Neutrophil (primary cell): ENCODE results near the gene NTRK1.

Source experiments
- H3K27ac ChIP-seq: fragments of 200-600 bp; sonication (generic); 2 replicates; pipeline ENCODE4 v1.5.1; 2016; ENCODE audit warnings: mild to moderate bottlenecking, moderate library complexity
- H3K27me3 ChIP-seq: fragments of 200-600 bp; sonication (generic); 2 replicates; pipeline ENCODE4 v1.6.0; 2016; ENCODE audit warnings: mild to moderate bottlenecking
- H3K36me3 ChIP-seq: fragments of 200-600 bp; sonication (generic); 2 replicates; pipeline ENCODE4 v1.5.1; 2017
- H3K4me1 ChIP-seq, 2 experiments: fragments of 200-600 bp in 1 of 2; sonication (generic) in 1 of 2; 1 replicate in 1 of 2; 2 replicates in 1 of 2; pipeline versions ENCODE4 v1.5.1 to v1.6.1; 2013 to 2016; ENCODE audit warnings: low read depth in 1 of 2, low read length in 1 of 2, mild to moderate bottlenecking in 1 of 2, moderate library complexity in 1 of 2; ENCODE audit not compliant: control insufficient read depth in 1 of 2, insufficient read depth in 1 of 2
- H3K4me3 ChIP-seq, 2 experiments: fragments of 200-600 bp in 1 of 2; sonication (generic) in 1 of 2; 1 replicate in 1 of 2; 2 replicates in 1 of 2; pipeline ENCODE4 v1.5.1; 2013 to 2016; ENCODE audit warnings: low read depth in 1 of 2, low read length in 1 of 2, mild to moderate bottlenecking in 1 of 2, moderate library complexity in 1 of 2
- H3K9me3 ChIP-seq: fragments of 200-600 bp; sonication (generic); 2 replicates; pipeline ENCODE4 v1.5.1; 2016
- CTCF ChIP-seq: fragments of 200-600 bp; sonication (generic); IDR thresholded peaks from 2 replicates; pipeline ENCODE4 v1.5.1; 2016; ENCODE audit warnings: antibody characterized with exemption

Gene NTRK1

DNA sequence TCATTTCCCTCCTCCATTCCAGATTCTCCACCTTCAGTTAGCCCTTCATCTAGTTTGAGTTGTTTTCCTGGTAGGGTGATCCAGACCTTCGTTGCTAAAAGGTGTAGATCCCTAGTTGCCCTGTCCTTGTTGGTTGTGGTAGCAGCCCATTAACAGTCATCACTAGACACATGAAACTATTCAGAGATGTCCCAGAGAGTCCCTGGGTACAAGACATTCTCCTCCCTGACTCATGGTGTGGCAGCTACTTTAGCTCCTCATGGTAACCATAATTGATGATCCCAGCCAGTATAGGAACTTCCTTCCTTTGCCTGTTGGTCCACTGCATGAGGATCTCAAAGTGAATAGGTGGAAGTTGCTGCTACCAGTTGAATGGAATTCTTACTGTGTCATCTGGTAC, 38.0 kb upstream of the NTRK1 start:
- Histone ChIP-seq H3K4me3 (no peak overlapping the region), H3K36me3 (no peaks in the 10 kb centered on the region), H3K4me1 (no peaks in the 10 kb centered on the region), H3K27ac (no peak overlapping the region), H3K9me3 (no peaks in the 10 kb centered on the region), H3K27me3 (peaks cover 47% of the 10 kb centered on the region)
- no peak for TF ChIP-seq CTCF

DNA sequence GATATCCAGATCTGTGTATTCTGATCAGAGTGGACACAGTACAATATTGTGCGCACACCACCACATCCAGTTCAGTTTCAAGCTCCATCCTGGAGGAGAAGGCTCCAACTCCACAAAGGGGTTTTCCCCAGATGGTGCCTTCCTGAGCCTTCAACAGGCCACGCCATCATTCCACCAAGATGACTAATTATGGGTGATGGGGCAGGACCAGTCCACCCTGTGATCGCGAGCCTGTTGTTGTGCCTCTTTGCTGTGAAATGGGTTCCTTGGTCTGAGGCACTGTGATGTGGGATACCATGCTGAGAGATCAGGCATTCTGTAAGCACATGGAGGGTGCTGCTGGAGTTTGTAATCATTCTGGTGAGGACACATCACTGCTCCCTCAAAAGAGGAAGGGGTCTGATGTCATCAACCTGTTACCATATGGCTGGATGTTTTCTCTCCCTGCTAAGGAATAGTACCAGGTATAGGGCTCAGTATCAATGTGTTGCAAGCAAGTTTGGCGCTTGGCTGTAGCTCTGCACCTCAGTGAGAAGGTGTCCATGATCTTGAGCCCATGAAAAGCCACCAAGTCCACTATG, 37.4 kb upstream of the NTRK1 start:
- peaks cover 44% of the 10 kb centered on the region for H3K27me3 ChIP-seq
- H3K36me3 ChIP-seq = no peaks in the 10 kb centered on the region
- no peaks in the 10 kb centered on the region for H3K4me1 ChIP-seq
- no peak overlapping the region for H3K4me3 ChIP-seq
- no peak for TF ChIP-seq CTCF
- H3K9me3 ChIP-seq = no peaks in the 10 kb centered on the region
- H3K27ac ChIP-seq = no peak overlapping the region

GRCh38 chr1:156826630-156827029, 34.0 kb upstream of the NTRK1 start:
- Histone ChIP-seq H3K4me1 (no peaks in the 10 kb centered on the region), H3K9me3 (no peaks in the 10 kb centered on the region), H3K27me3 (peaks cover 40% of the 10 kb centered on the region), H3K27ac (no peak overlapping the region), H3K36me3 (no peaks in the 10 kb centered on the region), H3K4me3 (no peak overlapping the region)
- no peak for TF ChIP-seq CTCF

GRCh38 chr1:156828400-156829124, 32.1 kb upstream of the NTRK1 start:
- H3K4me3 ChIP-seq = no peak overlapping the region
- H3K27me3 ChIP-seq = peaks cover 52% of the 10 kb centered on the region
- TF ChIP-seq CTCF = no peak
- H3K27ac ChIP-seq = no peak overlapping the region
- no peaks in the 10 kb centered on the region for H3K4me1 ChIP-seq
- H3K36me3 ChIP-seq = no peaks in the 10 kb centered on the region
- H3K9me3 ChIP-seq = no peaks in the 10 kb centered on the region

DNA sequence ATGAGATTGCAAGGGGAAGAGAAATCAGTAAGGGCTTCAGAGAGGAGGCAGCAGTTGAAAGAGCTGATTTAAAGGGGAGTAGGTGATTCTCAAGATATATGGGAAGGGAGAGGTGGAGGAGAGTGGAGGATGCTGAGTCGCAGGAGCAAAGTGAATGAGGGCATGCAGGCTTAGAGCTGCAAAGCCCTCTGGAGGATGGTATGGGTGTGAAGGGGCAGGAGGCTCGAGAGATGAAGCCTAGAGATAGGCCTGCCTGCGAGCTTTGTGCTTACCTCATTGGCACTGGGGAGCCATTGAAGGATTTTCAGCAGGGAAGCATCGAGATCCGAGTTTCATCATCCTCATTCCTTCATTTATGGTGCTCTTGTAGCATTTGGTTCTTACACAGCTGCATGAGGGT, 28.2 kb upstream of the NTRK1 start:
- no peaks in the 10 kb centered on the region for H3K36me3 ChIP-seq
- no peak overlapping the region for H3K27ac ChIP-seq
- no peak overlapping the region for H3K4me3 ChIP-seq
- peaks cover 89% of the 10 kb centered on the region for H3K27me3 ChIP-seq
- no peaks in the 10 kb centered on the region for H3K9me3 ChIP-seq
- TF ChIP-seq CTCF = no peak
- no peaks in the 10 kb centered on the region for H3K4me1 ChIP-seq
